ENCODE measurements around the gene GRP. TPM values are rescaled to one million over a fixed set of nuclear protein-coding genes. Genes with fewer than 3 reads are reported as not detected.

The GRP gene
- total RNA-seq, 3 donors from 2014 or later = 1.4 TPM; not detected in 2

GRCh38 chr18:59279193-59279592, 59.2 kb downstream of the GRP start:
- H3K4me1 ChIP-seq (ENCODE audit: low read depth) = no peaks in the 10 kb centered on the region
- intact Hi-C loops (cut with DNase I, micrococcal nuclease) = no loop called here
- DNase-seq = no peak
- H3K4me3 ChIP-seq = no peak overlapping the region
- H3K36me3 ChIP-seq (ENCODE audit: low read depth) = no peaks in the 10 kb centered on the region
- no peak for TF ChIP-seq CTCF (IDR thresholded peaks at IDR 0.05)
- no peaks in the 10 kb centered on the region for H3K9me3 ChIP-seq
- no peak for ATAC-seq

DNA sequence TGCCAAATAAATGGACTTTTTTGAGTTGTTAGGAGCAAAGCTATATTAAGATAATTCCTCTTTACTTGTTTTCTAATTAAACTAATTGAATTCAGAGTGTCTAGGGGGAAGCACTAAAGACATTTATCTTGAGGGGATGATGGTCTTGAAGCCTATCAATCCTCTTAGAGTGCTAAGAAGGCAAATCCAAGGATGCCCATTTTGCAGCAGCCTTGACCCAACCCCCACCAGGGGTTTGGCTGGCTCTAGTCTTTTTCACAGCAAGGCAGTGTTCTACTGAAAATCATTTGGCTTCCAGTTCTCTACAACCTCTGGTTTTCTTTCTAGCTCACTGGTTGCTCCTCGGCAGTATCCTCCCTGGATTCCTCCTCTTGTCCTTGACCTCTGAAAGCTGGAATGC, 59.8 kb downstream of the GRP start:
- no peak for DNase-seq
- no peaks in the 10 kb centered on the region for H3K9me3 ChIP-seq
- TF ChIP-seq CTCF (IDR thresholded peaks at IDR 0.05) = no peak
- ATAC-seq = no peak
- H3K4me3 ChIP-seq = no peak overlapping the region
- H3K4me1 ChIP-seq (ENCODE audit: low read depth) = no peaks in the 10 kb centered on the region
- H3K36me3 ChIP-seq (ENCODE audit: low read depth) = no peaks in the 10 kb centered on the region
- intact Hi-C loops (cut with DNase I, micrococcal nuclease) = no loop called here

Other genes with a start within 250 kb of the GRP start
- gene SEC11C, start 80.3 kb upstream of the GRP start, total RNA-seq = 10 to 100 TPM; 41.5 to 68.9 (median 52.7) TPM
- gene RAX, start 53.3 kb downstream of the GRP start, total RNA-seq = not detected
- not detected for gene CPLX4, start 98.5 kb downstream of the GRP start, total RNA-seq
- gene LMAN1, start 139.1 kb downstream of the GRP start, total RNA-seq = 10 to 100 TPM; 42.7 to 54.1 (median 48.5) TPM

Data from mucosa of descending colon (tissue), 3 donors.